Activated naive CD8-positive, alpha-beta T cell treated with anti-CD3 and anti-CD28 coated beads, Interleukin-2, amount 10 ng/mL, durations not matched to agents 7 days and 5 days (primary cell): Measurements from ENCODE around the gene ROPN1. TPM values are rescaled to one million over a fixed set of nuclear protein-coding genes. Genes with fewer than 3 reads are reported as not detected.
A peak's percentile ranks its signal among the peaks of the same experiment; 100 is the strongest.
"Not testable (repeated sequence)": the region's sequence is repeated elsewhere in the genome, so short reads cannot be mapped to it uniquely, and the experiment has no call there.

Experiments
- ATAC-seq: fragments of 150-1000 bp; cut with Tn5 transposase; one replicate; pipeline ENCODE4 v1.10.0; 2021; ENCODE audit warnings: low read depth, moderate library complexity
- POLR2A ChIA-PET: fragments of 350-600 bp; sonication (Branson Sonifier 250); formaldehyde crosslinking; loops from one replicate; lab custom pipeline; 2021; ENCODE audit warnings: antibody characterized with exemption; lab: Charles Lee
- DNase-seq: peaks from one replicate; pipeline ENCODE4 v3.0.0; 2021
- H3K27ac Mint-ChIP-seq: one replicate; pipeline ENCODE4 v1.8.0; 2022; ENCODE audit warnings: mild to moderate bottlenecking, mixed read lengths
- H3K27me3 Mint-ChIP-seq: one replicate; pipeline ENCODE4 v1.8.0; 2022; ENCODE audit warnings: mild to moderate bottlenecking, moderate library complexity, mixed read lengths
- H3K36me3 Mint-ChIP-seq: one replicate; pipeline ENCODE4 v1.8.0; 2021; ENCODE audit warnings: mild to moderate bottlenecking, mixed read lengths
- H3K4me1 Mint-ChIP-seq: one replicate; pipeline ENCODE4 v1.8.0; 2021; ENCODE audit warnings: mixed read lengths
- H3K4me3 Mint-ChIP-seq: one replicate; pipeline ENCODE4 v1.8.0; 2022; ENCODE audit warnings: mild to moderate bottlenecking, moderate library complexity, mixed read lengths
- H3K9me3 Mint-ChIP-seq: one replicate; pipeline ENCODE4 v1.8.0; 2021; ENCODE audit warnings: mixed read lengths
- total RNA-seq, 2 experiments: library from RNA; stranded (reverse); gene quantifications; one replicate each; pipeline ENCODE4 v1.2.3, GENCODE V29; 2021

ROPN1 gene
- total RNA-seq, 2 experiments from 2014 or later, result not detected

DNA sequence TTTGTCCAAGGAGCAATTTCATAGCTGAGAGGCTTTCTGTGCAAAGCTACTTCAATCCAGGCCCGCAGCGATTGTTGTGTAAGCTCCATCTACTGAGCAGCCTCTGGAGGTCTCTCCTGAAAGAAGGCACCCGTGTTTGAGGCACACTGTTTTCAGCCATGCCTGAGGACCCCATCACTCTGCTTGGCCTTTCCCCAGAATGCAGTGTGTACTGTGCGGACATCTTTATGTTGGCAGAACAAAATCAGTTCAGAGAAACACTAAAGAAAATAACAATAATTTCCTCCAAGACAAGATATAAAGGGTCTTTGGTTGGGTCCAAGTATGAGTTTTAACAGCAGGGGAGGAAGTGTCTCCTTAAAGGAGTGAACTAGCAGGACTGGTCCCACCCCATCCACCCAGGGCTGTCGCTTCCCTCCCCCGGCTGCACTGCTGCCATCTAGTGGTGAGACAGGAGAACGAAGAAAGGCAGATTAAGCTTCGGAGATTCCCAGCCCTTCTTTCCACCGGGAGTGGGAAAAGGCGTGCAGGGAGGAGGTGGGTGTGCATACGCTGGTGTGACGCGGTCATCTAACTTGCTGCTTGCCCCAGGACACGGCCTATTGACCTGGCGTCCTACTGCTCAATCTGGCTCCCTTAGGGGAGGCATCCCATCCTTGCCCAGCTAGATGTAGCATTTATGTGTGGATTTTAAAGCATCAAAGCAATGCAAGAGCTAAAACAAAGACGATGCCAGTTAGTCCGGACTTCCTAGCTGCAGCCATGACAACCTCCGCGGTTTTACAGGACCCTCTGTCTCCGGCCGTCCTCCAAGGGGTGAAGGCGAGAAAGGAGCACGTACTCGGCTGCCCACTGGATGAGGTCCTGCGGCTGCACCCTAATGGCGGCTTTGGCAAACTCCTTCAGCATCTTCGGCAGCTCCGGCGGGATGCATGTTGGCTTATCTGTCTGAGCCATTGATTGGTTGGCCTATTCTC is 12.1 kb downstream of the ROPN1 start:
- H3K4me3 Mint-ChIP-seq, H3K9me3 Mint-ChIP-seq, POLR2A ChIA-PET, H3K27ac Mint-ChIP-seq, H3K4me1 Mint-ChIP-seq, H3K36me3 Mint-ChIP-seq: not testable (repeated sequence)
- ATAC-seq (peak; percentile 80), DNase-seq (peak; percentile 33)
- peaks cover 36% of the 10 kb centered on the region for H3K27me3 Mint-ChIP-seq

DNA sequence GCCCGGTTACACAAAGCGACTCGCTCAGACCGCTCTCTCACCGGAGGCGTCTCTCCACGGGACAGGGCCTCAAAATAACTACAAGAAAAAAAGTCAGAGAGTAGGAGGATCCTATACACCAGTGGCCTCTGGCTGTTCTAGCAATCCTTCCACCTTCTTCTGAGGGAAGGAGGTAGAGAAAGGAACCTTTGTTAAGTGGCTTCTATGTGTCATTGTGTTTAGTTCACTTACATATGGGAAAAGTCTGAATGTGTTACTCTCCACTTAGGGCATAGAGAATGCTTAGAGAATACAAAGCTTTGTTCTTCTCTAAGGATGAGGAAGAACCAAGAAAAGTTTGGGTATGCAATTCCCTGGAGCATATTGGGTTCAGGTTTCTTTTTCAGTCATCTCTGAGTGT is 15.0 kb downstream of the ROPN1 start:
- POLR2A ChIA-PET, ATAC-seq, H3K9me3 Mint-ChIP-seq, H3K27ac Mint-ChIP-seq, H3K4me1 Mint-ChIP-seq, H3K36me3 Mint-ChIP-seq, H3K4me3 Mint-ChIP-seq, DNase-seq: not testable (repeated sequence)
- H3K27me3 Mint-ChIP-seq, result peaks cover 25% of the 10 kb centered on the region

DNA sequence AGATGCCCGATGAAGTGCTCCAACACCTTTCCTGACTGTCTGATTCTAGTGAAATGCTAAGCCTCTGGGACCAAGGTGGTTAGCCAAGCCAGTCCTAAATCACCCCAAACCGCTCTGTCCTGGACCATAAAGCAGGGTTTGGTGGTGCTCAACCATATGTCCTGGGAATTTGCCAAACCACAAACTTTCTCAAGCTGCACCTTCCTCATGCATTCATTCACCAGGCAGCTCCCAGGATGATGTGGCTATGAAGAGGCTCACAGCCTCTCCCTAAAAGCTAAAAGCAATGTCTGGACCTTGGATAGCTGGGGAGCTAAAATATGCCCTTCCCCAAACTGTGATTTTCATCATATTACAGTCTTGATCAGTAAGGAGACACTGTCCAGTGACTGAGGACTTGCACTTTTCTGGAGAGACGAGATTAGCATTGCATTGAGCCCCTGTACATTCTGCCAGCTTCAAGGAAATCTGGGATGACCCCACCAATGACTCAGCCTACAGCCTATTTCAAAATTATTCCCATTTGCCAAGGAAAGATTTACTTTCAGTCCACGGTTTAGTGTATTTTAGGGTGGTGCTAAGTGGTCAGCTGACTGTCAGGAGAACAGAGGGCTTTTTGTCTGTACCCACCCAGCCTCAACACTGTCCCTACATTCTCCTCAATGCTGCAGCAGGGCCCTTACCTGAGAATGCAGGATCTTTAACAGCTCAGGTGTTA is 15.6 kb downstream of the ROPN1 start:
- POLR2A ChIA-PET, H3K9me3 Mint-ChIP-seq, DNase-seq, H3K27ac Mint-ChIP-seq, ATAC-seq, H3K4me1 Mint-ChIP-seq, H3K36me3 Mint-ChIP-seq, H3K4me3 Mint-ChIP-seq: not testable (repeated sequence)
- peaks cover 26% of the 10 kb centered on the region for H3K27me3 Mint-ChIP-seq

DNA sequence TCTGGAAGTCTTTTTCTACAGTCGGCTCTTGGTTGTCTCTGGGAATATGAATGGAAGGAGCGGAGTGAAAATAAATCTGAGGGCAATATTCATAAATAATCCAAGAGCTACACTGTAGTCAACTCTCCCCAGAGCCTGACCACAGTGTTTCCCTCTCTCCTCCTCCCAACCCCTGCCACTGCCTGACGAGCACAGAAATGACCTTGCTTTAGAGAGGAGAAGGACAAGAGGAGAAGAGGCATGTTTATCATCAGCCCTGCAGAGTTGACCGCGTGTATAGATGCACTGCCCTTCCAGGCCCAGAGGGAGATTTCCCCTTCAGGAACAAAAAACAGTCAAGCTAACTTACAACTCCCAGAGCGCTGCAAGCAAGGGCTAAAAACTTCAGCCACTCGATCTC is 16.9 kb downstream of the ROPN1 start:
- H3K9me3 Mint-ChIP-seq, DNase-seq, POLR2A ChIA-PET, H3K4me1 Mint-ChIP-seq, H3K4me3 Mint-ChIP-seq, H3K27ac Mint-ChIP-seq, ATAC-seq, H3K36me3 Mint-ChIP-seq: not testable (repeated sequence)
- H3K27me3 Mint-ChIP-seq, result peaks cover 20% of the 10 kb centered on the region

DNA sequence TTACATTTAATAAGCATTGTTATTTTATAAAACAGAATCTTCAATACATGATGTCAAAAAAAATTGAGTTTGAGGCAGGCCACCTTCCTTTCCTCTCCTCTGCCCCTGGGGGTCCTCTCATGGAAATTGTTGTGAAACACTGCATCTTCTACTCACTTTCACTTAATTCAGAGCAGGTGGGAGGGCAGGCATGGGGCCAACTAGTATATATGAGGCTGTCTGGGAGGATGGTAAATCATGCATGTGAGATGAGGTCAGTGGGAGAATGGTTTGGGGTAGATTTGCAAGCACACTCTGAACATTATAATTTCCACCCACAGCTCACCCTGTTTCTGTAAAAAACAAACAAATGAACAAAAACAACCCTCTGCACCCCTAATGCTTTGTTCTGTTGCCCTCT is 20.5 kb downstream of the ROPN1 start:
- H3K36me3 Mint-ChIP-seq, result no peaks in the 10 kb centered on the region
- POLR2A ChIA-PET, result no interaction called here
- DNase-seq, result no peak
- H3K27me3 Mint-ChIP-seq, result peaks cover 29% of the 10 kb centered on the region
- H3K9me3 Mint-ChIP-seq, result no peaks in the 10 kb centered on the region
- no peak overlapping the region for H3K27ac Mint-ChIP-seq
- no peak for ATAC-seq
- no peak overlapping the region for H3K4me3 Mint-ChIP-seq
- no peaks in the 10 kb centered on the region for H3K4me1 Mint-ChIP-seq

DNA sequence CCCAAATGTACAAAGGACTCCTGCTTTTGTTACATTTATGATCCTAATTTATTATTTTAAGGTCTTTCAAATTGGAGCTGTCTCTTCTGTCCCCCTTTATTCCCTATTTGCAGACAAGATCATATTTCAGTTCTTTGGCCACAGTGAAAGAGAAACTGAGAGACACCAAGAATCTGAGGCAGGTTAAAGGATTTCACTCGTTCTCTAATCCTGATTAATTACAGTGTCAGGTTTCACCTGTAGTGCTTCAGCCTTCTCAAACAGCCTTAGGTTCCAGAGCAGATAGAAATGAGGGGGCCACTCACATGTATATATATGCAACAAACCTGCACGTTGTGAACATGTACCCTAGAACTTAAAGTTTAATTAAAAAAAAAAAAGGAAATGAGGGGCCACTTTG is 24.7 kb downstream of the ROPN1 start:
- H3K27ac Mint-ChIP-seq, ATAC-seq, POLR2A ChIA-PET, H3K4me3 Mint-ChIP-seq, H3K36me3 Mint-ChIP-seq, DNase-seq, H3K9me3 Mint-ChIP-seq, H3K4me1 Mint-ChIP-seq: not testable (repeated sequence)
- H3K27me3 Mint-ChIP-seq, result peaks cover 47% of the 10 kb centered on the region

DNA sequence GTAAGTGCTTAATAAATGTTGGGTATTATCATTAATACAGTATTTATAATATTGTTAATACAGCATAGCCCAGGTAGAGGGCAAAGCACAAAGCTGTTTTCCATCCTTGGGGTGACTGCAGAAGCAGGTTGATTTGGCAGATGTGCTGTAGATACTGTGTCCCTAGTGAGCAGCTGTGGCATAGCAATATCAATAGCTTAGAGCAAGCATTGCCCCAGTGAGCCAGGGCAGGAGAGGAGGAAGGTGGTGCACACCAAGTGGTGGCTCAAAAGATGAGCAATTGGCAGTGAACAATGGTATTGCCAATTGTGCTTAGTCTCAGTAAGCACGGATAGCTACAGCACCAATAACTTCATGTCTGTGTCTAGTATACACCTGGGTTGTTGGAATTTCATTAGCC is 25.1 kb downstream of the ROPN1 start:
- H3K27me3 Mint-ChIP-seq, result peaks cover 48% of the 10 kb centered on the region
- H3K36me3 Mint-ChIP-seq, H3K9me3 Mint-ChIP-seq, H3K4me1 Mint-ChIP-seq, ATAC-seq, H3K27ac Mint-ChIP-seq, H3K4me3 Mint-ChIP-seq, DNase-seq, POLR2A ChIA-PET: not testable (repeated sequence)

DNA sequence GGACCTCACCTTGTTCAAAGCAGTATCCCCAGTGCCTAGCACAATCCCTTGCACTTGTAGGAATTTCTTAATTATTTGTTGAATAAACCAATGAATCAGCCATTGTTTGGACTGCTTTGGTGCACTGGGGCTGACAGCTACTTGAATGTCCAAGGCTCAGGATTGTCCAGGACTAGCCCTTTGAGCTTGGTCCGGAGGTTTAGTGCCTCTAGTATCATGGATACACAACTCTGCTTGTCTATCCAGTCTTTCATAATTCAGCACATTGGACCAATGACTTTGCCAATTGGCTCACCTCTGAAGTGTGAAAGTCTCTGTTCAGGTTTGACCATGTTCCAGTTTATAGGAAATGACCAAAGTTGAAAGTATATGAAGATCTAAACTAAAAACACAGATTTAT is 27.1 kb downstream of the ROPN1 start:
- H3K4me1 Mint-ChIP-seq, DNase-seq, POLR2A ChIA-PET, H3K27ac Mint-ChIP-seq, ATAC-seq, H3K4me3 Mint-ChIP-seq, H3K36me3 Mint-ChIP-seq, H3K9me3 Mint-ChIP-seq: not testable (repeated sequence)
- peaks cover 40% of the 10 kb centered on the region for H3K27me3 Mint-ChIP-seq

DNA sequence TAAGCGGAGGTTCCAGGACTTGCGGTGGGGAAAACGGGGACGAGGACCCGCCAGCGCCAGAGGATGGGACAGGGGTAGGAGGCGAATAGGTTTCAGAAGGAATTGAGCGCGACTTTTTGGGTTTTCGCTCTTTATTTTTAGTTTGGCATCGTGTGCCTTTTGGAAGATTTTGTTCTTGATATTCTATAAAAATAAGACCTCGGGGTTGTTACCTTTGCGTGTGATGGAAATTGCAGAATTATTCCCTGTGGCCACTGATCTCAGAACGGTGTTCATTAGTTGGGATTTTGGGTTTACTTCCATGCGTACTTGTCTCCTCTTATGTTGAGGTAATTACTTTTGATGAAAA is 30.4 kb downstream of the ROPN1 start:
- Mint-ChIP-seq H3K27me3 (peaks cover 23% of the 10 kb centered on the region), H3K27ac (peak overlapping the region; percentile 93), H3K36me3 (peaks cover 2% of the 10 kb centered on the region), H3K4me3 (peak overlapping the region; percentile 95), H3K9me3 (no peaks in the 10 kb centered on the region), H3K4me1 (peaks cover 18% of the 10 kb centered on the region)
- POLR2A ChIA-PET, result interaction anchor here (0.9 kb wide), 1 partner anchor 77 kb away, joined by 3 read pairs; the partner anchor contains the start of gene MYLK
- ATAC-seq, result no peak
- DNase-seq, result no peak

DNA sequence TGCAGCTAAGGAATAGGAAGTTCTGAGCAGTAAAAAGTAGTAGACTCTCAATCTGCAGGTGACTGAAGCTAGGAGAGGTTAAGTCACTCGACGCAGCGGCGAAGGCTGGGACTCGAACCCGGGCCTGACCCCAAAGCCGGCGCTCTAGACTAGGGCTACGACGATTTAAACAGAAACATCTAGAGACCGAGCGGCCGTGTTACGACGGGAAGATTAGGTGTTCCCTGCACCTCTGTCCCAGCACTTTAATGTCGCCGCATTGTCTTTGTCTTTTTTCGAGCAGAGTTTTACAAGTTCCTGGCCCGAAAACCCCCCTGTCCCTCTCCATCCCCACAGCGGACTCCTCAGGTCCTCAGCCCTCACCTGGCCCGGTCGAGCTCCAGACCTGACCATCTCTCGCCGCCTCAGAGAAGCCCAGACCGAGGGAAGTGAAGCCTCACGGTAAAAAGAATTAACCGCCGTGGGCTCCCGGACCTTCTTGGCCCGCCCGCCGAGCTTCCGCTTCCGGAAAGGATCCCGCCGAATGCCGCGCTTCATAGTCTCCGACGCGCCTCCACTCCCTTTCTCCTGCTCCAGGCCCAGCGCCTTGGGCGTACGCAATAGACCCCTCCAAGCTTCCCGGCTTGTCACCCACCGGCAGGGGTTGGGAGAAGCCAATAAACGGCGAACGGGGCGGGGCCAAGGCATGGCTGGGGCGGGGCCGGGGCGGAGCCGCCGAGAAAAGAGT is 31.0 kb downstream of the ROPN1 start, which contains the start of gene CCDC14:
Gene CCDC14 (minus strand): TSS at position 449 of the 727 bp plus-strand sequence. CDS start 56 bp downstream, at position 393.
- H3K27ac Mint-ChIP-seq, result peak within 1 kb of the TSS; percentile 93
- H3K27me3 Mint-ChIP-seq, result peaks cover 21% of the 10 kb centered on the region
- H3K4me3 Mint-ChIP-seq, result peak within 1 kb of the TSS; percentile 95
- H3K4me1 Mint-ChIP-seq, result peaks cover 18% of the 10 kb centered on the region
- H3K9me3 Mint-ChIP-seq, result no peaks in the 10 kb centered on the region
- POLR2A ChIA-PET, result interaction anchor here (0.9 kb wide), 1 partner anchor 77 kb away, joined by 3 read pairs; the partner anchor contains the start of gene MYLK
- ATAC-seq (peak; percentile 88), DNase-seq (peak; percentile 78)
- peaks cover 2% of the 10 kb centered on the region for H3K36me3 Mint-ChIP-seq

DNA sequence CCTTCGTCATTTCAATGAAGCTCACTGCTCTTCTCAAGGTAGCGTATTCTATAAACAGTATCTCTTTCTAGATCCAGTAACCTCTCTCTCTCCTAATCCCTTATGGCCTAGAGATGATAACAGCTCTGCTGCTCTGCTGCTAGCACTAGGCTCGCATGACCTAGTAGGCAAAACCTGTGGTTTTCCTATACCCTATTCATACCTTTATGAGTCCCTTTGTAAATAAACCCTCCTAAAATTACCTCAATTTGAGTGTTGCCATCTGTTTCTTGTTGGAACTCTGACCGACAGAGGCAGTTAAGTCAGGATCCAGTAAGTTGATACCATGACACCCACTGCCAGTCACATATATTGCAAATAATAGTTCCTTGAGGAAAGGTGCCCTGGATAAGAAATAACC is 38.2 kb downstream of the ROPN1 start:
- peaks cover 5% of the 10 kb centered on the region for H3K4me1 Mint-ChIP-seq
- no peak overlapping the region for H3K27ac Mint-ChIP-seq
- DNase-seq (no peak), ATAC-seq (no peak)
- no peaks in the 10 kb centered on the region for H3K27me3 Mint-ChIP-seq
- POLR2A ChIA-PET, result no interaction called here
- H3K9me3 Mint-ChIP-seq, result no peaks in the 10 kb centered on the region
- peaks cover 17% of the 10 kb centered on the region for H3K36me3 Mint-ChIP-seq
- H3K4me3 Mint-ChIP-seq, result no peak overlapping the region

DNA sequence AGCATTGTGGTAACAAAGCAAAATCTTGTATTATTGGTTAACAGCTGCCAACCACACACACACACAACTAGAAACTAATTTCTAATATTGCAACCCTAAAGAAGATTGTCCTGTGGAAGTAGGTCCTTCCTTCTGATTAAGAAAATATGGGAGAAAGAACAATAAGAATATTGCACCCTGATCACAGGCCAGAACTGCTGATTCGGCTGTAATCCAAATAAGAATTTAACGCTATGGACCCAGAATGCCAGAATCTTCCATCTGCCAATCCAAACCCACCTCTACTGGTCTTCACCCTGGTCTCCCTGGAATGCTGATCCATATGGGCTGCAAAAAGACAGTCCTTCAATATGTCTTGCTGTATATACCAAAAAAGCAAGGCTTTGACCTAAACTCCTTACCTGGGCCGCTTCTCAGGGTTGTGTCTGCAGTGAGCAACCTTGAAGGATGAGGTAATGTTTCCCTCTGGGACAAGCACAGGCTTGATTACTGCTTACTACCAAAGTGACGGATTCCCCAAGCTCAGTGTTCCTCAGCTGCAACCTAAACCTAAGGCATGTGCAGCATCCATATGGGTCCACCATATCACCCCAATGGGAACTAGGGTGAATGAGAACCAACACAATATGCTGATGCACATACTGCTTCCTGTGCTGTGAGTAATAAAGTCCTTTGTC is 38.9 kb downstream of the ROPN1 start:
- Mint-ChIP-seq H3K27ac (no peak overlapping the region), H3K4me1 (peaks cover 2% of the 10 kb centered on the region), H3K27me3 (no peaks in the 10 kb centered on the region), H3K36me3 (peaks cover 17% of the 10 kb centered on the region), H3K9me3 (no peaks in the 10 kb centered on the region), H3K4me3 (no peak overlapping the region)
- ATAC-seq (no peak), DNase-seq (no peak)
- POLR2A ChIA-PET, result no interaction called here
